ENCODE results near the gene KLRF2. TPM values are rescaled to one million over a fixed set of nuclear protein-coding genes. Genes with fewer than 3 reads are reported as not detected.

KLRF2 gene
- total RNA-seq, 1 donor from 2014 or later: not detected

- no peak for DNase-seq (ENCODE audit: low spot score)
- Mint-ChIP-seq H3K4me1 (no peaks in the 10 kb centered on the region), H3K4me3 (no peak overlapping the region), H3K36me3 (no peaks in the 10 kb centered on the region), H3K9me3 (peaks cover 10% of the 10 kb centered on the region), H3K27me3 (ENCODE audit: insufficient read depth, low read depth) (peaks cover 2% of the 10 kb centered on the region), H3K27ac (no peak overlapping the region)
- Histone ChIP-seq H4K20me1 (ENCODE audit: low read depth) (peaks cover 69% of the 10 kb centered on the region), H3K27ac (no peak overlapping the region), H2AFZ (replicated peaks) (no peak overlapping the region), H3F3A (ENCODE audit: low read depth) (peaks cover 45% of the 10 kb centered on the region), H3K9ac (no peak overlapping the region), H3K79me2 (ENCODE audit: low read depth) (peaks cover 55% of the 10 kb centered on the region), H3K9me3 (ENCODE audit: low read depth) (no peaks in the 10 kb centered on the region), H3K4me1 (peaks cover 56% of the 10 kb centered on the region), H3K27me3 (no peaks in the 10 kb centered on the region), H3K4me2 (peak overlapping the region; percentile 11), H3K4me3 (no peak overlapping the region), H3K36me3 (peaks cover 4% of the 10 kb centered on the region)
- TF ChIP-seq EZH2phosphoT487 (IDR thresholded peaks at IDR 0.05) (no peak), EZH2 (IDR thresholded peaks at IDR 0.05) (no peak), CTCF (IDR thresholded peaks at IDR 0.05) (no peak)
These were observed 17.9 kb downstream of the KLRF2 start for GRCh38 chr12:9899209-9899608.

DNA sequence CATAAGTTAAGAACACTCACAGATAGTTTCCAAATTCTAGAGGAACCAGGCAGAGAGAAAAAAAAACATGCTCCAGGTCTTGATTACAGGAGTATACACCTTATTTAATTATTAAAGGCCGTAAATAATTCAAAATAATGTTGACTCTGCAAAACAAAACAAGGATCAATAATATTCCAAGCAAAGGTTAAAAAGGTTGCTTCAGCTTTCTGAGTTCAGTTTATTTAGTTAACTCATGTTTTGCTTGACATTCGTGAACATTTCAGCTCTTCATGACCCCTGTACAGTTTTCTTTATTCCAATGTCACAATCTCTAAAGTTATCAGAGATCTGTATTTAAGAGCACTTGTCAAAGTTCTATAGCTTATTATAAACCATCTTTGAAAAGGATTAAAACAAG, 19.6 kb downstream of the KLRF2 start:
- Mint-ChIP-seq H3K27ac (no peak overlapping the region), H3K4me3 (no peak overlapping the region), H3K27me3 (ENCODE audit: insufficient read depth, low read depth) (peaks cover 5% of the 10 kb centered on the region), H3K4me1 (no peaks in the 10 kb centered on the region), H3K9me3 (peaks cover 16% of the 10 kb centered on the region), H3K36me3 (no peaks in the 10 kb centered on the region)
- H3K9ac ChIP-seq: no peak overlapping the region
- H3K4me3 ChIP-seq: peak overlapping the region; percentile 5
- peaks cover 49% of the 10 kb centered on the region for H3F3A ChIP-seq (ENCODE audit: low read depth)
- TF ChIP-seq EZH2 (IDR thresholded peaks at IDR 0.05) (no peak), CTCF (IDR thresholded peaks at IDR 0.05) (no peak)
- no peaks in the 10 kb centered on the region for H3K9me3 ChIP-seq (ENCODE audit: low read depth)
- DNase-seq (ENCODE audit: low spot score): no peak
- H2AFZ ChIP-seq (replicated peaks): no peak overlapping the region
- no peak overlapping the region for H3K27ac ChIP-seq
- H3K36me3 ChIP-seq: peaks cover 4% of the 10 kb centered on the region
- H3K4me2 ChIP-seq: peak overlapping the region; percentile 71
- H4K20me1 ChIP-seq (ENCODE audit: low read depth): peaks cover 86% of the 10 kb centered on the region
- H3K79me2 ChIP-seq (ENCODE audit: low read depth): peaks cover 72% of the 10 kb centered on the region
- H3K4me1 ChIP-seq: peaks cover 53% of the 10 kb centered on the region
- no peaks in the 10 kb centered on the region for H3K27me3 ChIP-seq

DNA sequence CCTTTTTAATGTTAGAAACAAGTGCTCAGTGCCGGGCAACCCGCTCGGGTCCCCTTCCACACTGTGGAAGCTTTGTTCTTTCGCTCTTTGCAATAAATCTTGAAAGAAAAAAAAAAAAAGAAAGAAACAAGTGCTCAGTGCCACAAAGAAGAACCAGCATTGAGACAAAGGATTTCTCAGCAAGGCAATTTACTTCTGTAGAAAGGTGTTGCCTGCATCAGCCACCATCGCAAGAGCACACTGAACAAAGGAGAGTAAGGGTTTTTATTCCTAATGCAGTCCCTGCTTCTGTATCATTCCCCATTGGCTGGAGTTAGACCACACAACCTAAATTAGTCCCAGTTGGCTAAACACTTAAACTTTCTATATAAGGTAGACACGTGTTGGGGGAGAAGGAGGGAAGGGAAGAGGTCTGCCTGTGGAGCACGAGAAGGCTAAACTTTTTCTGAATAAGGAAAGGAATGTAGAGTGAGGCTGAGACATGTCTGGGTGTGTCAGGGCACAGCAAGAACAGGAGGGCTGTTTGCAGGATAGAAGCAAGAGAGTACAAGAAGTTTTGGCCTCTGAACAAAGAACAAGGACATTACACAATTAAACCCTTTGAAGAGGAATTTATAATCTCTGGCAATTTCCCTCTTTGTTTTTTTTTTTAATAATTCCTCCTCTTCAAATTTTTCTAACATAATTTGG, 21.4 kb downstream of the KLRF2 start:
- H2AFZ ChIP-seq (replicated peaks): no peak overlapping the region
- peaks cover 5% of the 10 kb centered on the region for H3K27me3 Mint-ChIP-seq (ENCODE audit: insufficient read depth, low read depth)
- H3K9me3 Mint-ChIP-seq: peaks cover 16% of the 10 kb centered on the region
- peaks cover 3% of the 10 kb centered on the region for H3K36me3 ChIP-seq
- H3K9ac ChIP-seq: no peak overlapping the region
- H3K4me1 ChIP-seq: peaks cover 53% of the 10 kb centered on the region
- no peaks in the 10 kb centered on the region for H3K36me3 Mint-ChIP-seq
- H3K4me3 Mint-ChIP-seq: no peak overlapping the region
- DNase-seq (ENCODE audit: low spot score): peak; percentile 83
- H3K4me3 ChIP-seq: peak overlapping the region; percentile 54
- H3K9me3 ChIP-seq (ENCODE audit: low read depth): no peaks in the 10 kb centered on the region
- peak overlapping the region; percentile 71 for H3K4me2 ChIP-seq
- H4K20me1 ChIP-seq (ENCODE audit: low read depth): peaks cover 100% of the 10 kb centered on the region
- peaks cover 89% of the 10 kb centered on the region for H3K79me2 ChIP-seq (ENCODE audit: low read depth)
- no peak for TF ChIP-seq EZH2phosphoT487 (IDR thresholded peaks at IDR 0.05)
- no peak for TF ChIP-seq CTCF (IDR thresholded peaks at IDR 0.05)
- no peak for TF ChIP-seq EZH2 (IDR thresholded peaks at IDR 0.05)
- no peaks in the 10 kb centered on the region for H3K27me3 ChIP-seq
- no peaks in the 10 kb centered on the region for H3K4me1 Mint-ChIP-seq
- no peak overlapping the region for H3K27ac Mint-ChIP-seq
- peak overlapping the region; percentile 66 for H3K27ac ChIP-seq
- peaks cover 57% of the 10 kb centered on the region for H3F3A ChIP-seq (ENCODE audit: low read depth)
